ENCODE data around the gene JMJD7. TPM values are rescaled to one million over a fixed set of nuclear protein-coding genes. Genes with fewer than 3 reads are reported as not detected.

JMJD7 gene
- total RNA-seq, 3 donors from 2014 or later = 7.8 to 20.8 (median 8.8) TPM

- intact Hi-C loops (cut with DNase I; ENCODE audit: low total_unique reads) = no loop called here
- DNase-seq (ENCODE audit: low spot score in 2 of 2) = no peak
- Histone ChIP-seq H3K27ac (no peak overlapping the region), H3K9me3 (no peaks in the 10 kb centered on the region), H3K4me1 (peaks cover 0 to 7% of the 10 kb centered on the region in 2 donors), H3K4me3 (no peak overlapping the region), H3K27me3 (no peaks in the 10 kb centered on the region), H3K36me3 (no peaks in the 10 kb centered on the region)
- TF ChIP-seq CTCF (IDR thresholded peaks at IDR 0.05) = no peak
- no peak for TF ChIP-seq POLR2A (IDR thresholded peaks at IDR 0.05)
- TF ChIP-seq POLR2AphosphoS5 (IDR thresholded peaks at IDR 0.05) = no peak
Measured at GRCh38 chr15:41881086-41881485, 53.2 kb downstream of the JMJD7 start.

GRCh38 chr15:41881550-41881919, 53.6 kb downstream of the JMJD7 start:
- H3K27me3 ChIP-seq = no peaks in the 10 kb centered on the region
- peak overlapping the region in 2 of 3 donors; percentile 45 to 63 for H3K4me3 ChIP-seq
- no peak overlapping the region for H3K27ac ChIP-seq
- DNase-seq (ENCODE audit: low spot score in 2 of 2) = no peak
- no peaks in the 10 kb centered on the region for H3K9me3 ChIP-seq
- H3K4me1 ChIP-seq = peaks cover 0 to 7% of the 10 kb centered on the region in 2 donors
- no peaks in the 10 kb centered on the region for H3K36me3 ChIP-seq
- TF ChIP-seq POLR2AphosphoS5 (IDR thresholded peaks at IDR 0.05) (no peak), POLR2A (IDR thresholded peaks at IDR 0.05) (no peak), CTCF (IDR thresholded peaks at IDR 0.05) (no peak)
- intact Hi-C loops (cut with DNase I; ENCODE audit: low total_unique reads) = no loop called here

- Histone ChIP-seq H3K9me3 (no peaks in the 10 kb centered on the region), H3K36me3 (no peaks in the 10 kb centered on the region), H3K27ac (no peak overlapping the region), H3K4me1 (peaks cover 0 to 7% of the 10 kb centered on the region in 2 donors), H3K4me3 (peak overlapping the region in 2 of 3 donors; percentile 45 to 63), H3K27me3 (no peaks in the 10 kb centered on the region)
- no peak for DNase-seq (ENCODE audit: low spot score in 2 of 2)
- intact Hi-C loops (cut with DNase I; ENCODE audit: low total_unique reads) = no loop called here
- TF ChIP-seq POLR2A (IDR thresholded peaks at IDR 0.05) = no peak
- TF ChIP-seq POLR2AphosphoS5 (IDR thresholded peaks at IDR 0.05) = no peak
- TF ChIP-seq CTCF (IDR thresholded peaks at IDR 0.05) = no peak
Measured at GRCh38 chr15:41881920-41882688, 54.2 kb downstream of the JMJD7 start.

GRCh38 chr15:41882689-41883483, 55.0 kb downstream of the JMJD7 start:
- Histone ChIP-seq H3K4me3 (peak overlapping the region in 2 of 3 donors; percentile 45 to 63), H3K27me3 (no peaks in the 10 kb centered on the region), H3K4me1 (no peaks in the 10 kb centered on the region), H3K9me3 (no peaks in the 10 kb centered on the region), H3K27ac (no peak overlapping the region), H3K36me3 (no peaks in the 10 kb centered on the region)
- intact Hi-C loops (cut with DNase I; ENCODE audit: low total_unique reads) = no loop called here
- TF ChIP-seq POLR2AphosphoS5 (IDR thresholded peaks at IDR 0.05) (no peak), POLR2A (IDR thresholded peaks at IDR 0.05) (no peak), CTCF (IDR thresholded peaks at IDR 0.05) (no peak)
- no peak for DNase-seq (ENCODE audit: low spot score in 2 of 2)

GRCh38 chr15:41883484-41883825, 55.6 kb downstream of the JMJD7 start:
- Histone ChIP-seq H3K9me3 (no peaks in the 10 kb centered on the region), H3K27me3 (no peaks in the 10 kb centered on the region), H3K4me1 (no peaks in the 10 kb centered on the region), H3K27ac (no peak overlapping the region), H3K36me3 (no peaks in the 10 kb centered on the region), H3K4me3 (no peak overlapping the region)
- intact Hi-C loops (cut with DNase I; ENCODE audit: low total_unique reads) = no loop called here
- TF ChIP-seq POLR2A (IDR thresholded peaks at IDR 0.05) = no peak
- no peak for DNase-seq (ENCODE audit: low spot score in 2 of 2)

Data from breast epithelium (tissue), 4 donors.